HEK293 (cell line): ENCODE data around the gene AP5S1.

ENCODE experiments used
- CTCF ChIA-PET: fragments of 350-600 bp; formaldehyde crosslinking; extraction: SDS; loops from one replicate; lab custom pipeline; 2021; ENCODE audit warnings: antibody characterized with exemption; lab: Yijun Ruan, JAX
- POLR2A ChIA-PET: fragments of 300-600 bp; formaldehyde crosslinking; extraction: SDS; loops from one replicate; lab custom pipeline; 2020; ENCODE audit warnings: antibody characterized with exemption, inconsistent platforms; lab: Yijun Ruan, JAX
- H3K27ac ChIP-seq: fragments of 200-500 bp; sonication (Bioruptor generic); 2 replicates; pipeline ENCODE4 v1.5.1; 2014; ENCODE audit warnings: low read depth, low read length, control low read depth, inconsistent platforms; ENCODE audit errors: extremely low read depth
- H3K36me3 ChIP-seq, 2 experiments: fragments of 200-500 bp in 1 of 2; sonication (Bioruptor generic) in 1 of 2; 1 replicate in 1 of 2; 2 replicates in 1 of 2; pipeline ENCODE4 v1.5.1; 2014 to 2017; ENCODE audit warnings: inconsistent platforms in 2 of 2, low read length in 2 of 2; ENCODE audit not compliant: control insufficient read depth in 2 of 2, insufficient read depth in 1 of 2
- H3K4me1 ChIP-seq: fragments of 200-500 bp; sonication (Bioruptor generic); 2 replicates; pipeline ENCODE4 v1.5.1; 2014; ENCODE audit warnings: mild to moderate bottlenecking, low read length, inconsistent platforms; ENCODE audit not compliant: control insufficient read depth, insufficient read depth
- H3K4me3 ChIP-seq: 2 replicates; pipeline ENCODE4 v1.5.1; 2011; ENCODE audit warnings: low read depth, mild to moderate bottlenecking, control low read depth, low read length, moderate library complexity
- H3K9me3 ChIP-seq: fragments of 200-500 bp; sonication (Bioruptor generic); 2 replicates; pipeline ENCODE4 v1.5.1; 2014; ENCODE audit warnings: low read depth, low read length, inconsistent platforms; ENCODE audit not compliant: control insufficient read depth, insufficient read depth
- BCL11A ChIP-seq: fragments of 450-650 bp; formaldehyde crosslinking; IDR thresholded peaks from 2 replicates; pipeline ENCODE4 v1.5.1; 2016; ENCODE audit warnings: low read depth, missing biosample characterization, missing genetic modification characterization
- HOXA7 ChIP-seq: sonication (generic); formaldehyde crosslinking; IDR thresholded peaks from 2 replicates; pipeline ENCODE4 v1.8.1; 2022; ENCODE audit warnings: missing genetic modification reagents, borderline replicate concordance
- KLF8 ChIP-seq: fragments of 450-650 bp; formaldehyde crosslinking; IDR thresholded peaks from 2 replicates; pipeline ENCODE4 v1.5.1; 2016; ENCODE audit warnings: missing biosample characterization, missing genetic modification characterization
- OSR2 ChIP-seq: fragments of 450-650 bp; formaldehyde crosslinking; IDR thresholded peaks from 2 replicates; pipeline ENCODE4 v1.5.1; 2016; ENCODE audit warnings: missing biosample characterization, missing genetic modification characterization
- SP2 ChIP-seq: fragments of 450-650 bp; formaldehyde crosslinking; IDR thresholded peaks from 2 replicates; pipeline ENCODE4 v1.5.1; 2016; ENCODE audit warnings: missing biosample characterization, missing genetic modification characterization
- ZNF10 ChIP-seq: fragments of 450-650 bp; formaldehyde crosslinking; IDR thresholded peaks from 2 replicates; pipeline ENCODE4 v1.5.1; 2017; ENCODE audit warnings: missing biosample characterization, missing genetic modification characterization
- ZNF157 ChIP-seq: fragments of 450-650 bp; formaldehyde crosslinking; IDR thresholded peaks from 2 replicates; pipeline ENCODE4 v1.5.1; 2016; ENCODE audit warnings: missing biosample characterization, missing genetic modification characterization
- ZNF18 ChIP-seq: fragments of 450-650 bp; formaldehyde crosslinking; IDR thresholded peaks from 2 replicates; pipeline ENCODE4 v1.5.1; 2016; ENCODE audit warnings: missing biosample characterization, missing genetic modification characterization
- ZNF211 ChIP-seq: fragments of 450-650 bp; formaldehyde crosslinking; IDR thresholded peaks from 2 replicates; pipeline ENCODE4 v1.5.1; 2016; ENCODE audit warnings: low read depth, missing biosample characterization, missing genetic modification characterization
- ZNF223 ChIP-seq: fragments of 450-650 bp; formaldehyde crosslinking; IDR thresholded peaks from 2 replicates; pipeline ENCODE4 v1.5.1; 2016; ENCODE audit warnings: missing biosample characterization, missing genetic modification characterization
- ZNF513 ChIP-seq: fragments of 450-650 bp; IDR thresholded peaks from 2 replicates; pipeline ENCODE4 v1.5.1; 2018; ENCODE audit warnings: missing biosample characterization, missing genetic modification characterization
- ZNF549 ChIP-seq: fragments of 450-650 bp; IDR thresholded peaks from 2 replicates; pipeline ENCODE4 v1.5.1; 2018; ENCODE audit warnings: missing biosample characterization, missing genetic modification characterization, mild to moderate bottlenecking, inconsistent platforms, moderate library complexity
- ZNF555 ChIP-seq: fragments of 450-650 bp; formaldehyde crosslinking; conservative IDR thresholded peaks from 2 replicates; pipeline ENCODE4 v1.5.1; 2017; ENCODE audit warnings: missing biosample characterization, mild to moderate bottlenecking, missing genetic modification characterization, inconsistent platforms
- ZNF660 ChIP-seq: fragments of 450-650 bp; IDR thresholded peaks from 2 replicates; pipeline ENCODE4 v1.5.1; 2018; ENCODE audit warnings: missing biosample characterization, mild to moderate bottlenecking, missing genetic modification characterization
- ZNF843 ChIP-seq: fragments of 450-650 bp; formaldehyde crosslinking; IDR thresholded peaks from 2 replicates; pipeline ENCODE4 v1.5.1; 2016; ENCODE audit warnings: missing biosample characterization, missing genetic modification characterization
- ZSCAN23 ChIP-seq: fragments of 450-650 bp; formaldehyde crosslinking; IDR thresholded peaks from 2 replicates; pipeline ENCODE4 v1.5.1; 2016; ENCODE audit warnings: missing biosample characterization, missing genetic modification characterization
- TF ChIP-seq, protein P1 (sequence below): fragments of 450-650 bp; formaldehyde crosslinking; IDR thresholded peaks from 2 replicates; pipeline ENCODE4 v1.5.1; 2016; ENCODE audit warnings: missing biosample characterization, missing genetic modification characterization, borderline replicate concordance
- TF ChIP-seq, protein P2 (sequence below): fragments of 450-650 bp; formaldehyde crosslinking; IDR thresholded peaks from 2 replicates; pipeline ENCODE4 v1.5.0; 2017; ENCODE audit warnings: missing biosample characterization, missing genetic modification characterization, borderline replicate concordance
- TF ChIP-seq, protein P3 (sequence below): fragments of 450-650 bp; formaldehyde crosslinking; IDR thresholded peaks from 2 replicates; pipeline ENCODE4 v1.5.1; 2017; ENCODE audit warnings: missing biosample characterization, missing genetic modification characterization

AP5S1 gene

DNA sequence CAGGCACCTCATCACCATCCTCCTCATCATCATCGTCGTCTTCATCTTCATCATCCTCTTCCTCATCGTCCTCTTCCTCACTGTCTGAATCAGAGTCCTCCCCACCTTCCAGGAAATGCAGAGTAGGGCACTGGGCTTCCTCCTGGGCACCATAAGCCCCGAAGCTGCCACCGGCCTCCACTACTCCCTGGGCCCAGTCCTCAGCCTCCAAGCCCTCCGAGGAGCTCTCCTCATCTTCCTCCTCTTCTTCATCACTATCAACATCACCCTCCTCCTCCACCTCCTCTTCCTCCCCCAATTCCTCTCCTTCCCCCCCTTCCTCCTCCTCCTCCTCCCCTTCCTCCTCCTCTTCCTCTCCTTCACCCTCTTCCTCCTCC is 35.5 kb upstream of the AP5S1 start (continued):
- TF ChIP-seq ZNF843 (tag by site-specific recombination) (no peak), BCL11A (tag by site-specific recombination) (peak; percentile 69), ZSCAN23 (tag by site-specific recombination) (no peak), KLF8 (tag by site-specific recombination) (peak; percentile 31; the same call in 1 of the 2 replicates), ZNF549 (tag by site-specific recombination) (no peak), ZNF555 (no peak), SP2 (no peak), ZNF157 (tag by site-specific recombination) (no peak), ZNF223 (tag by site-specific recombination) (no peak), OSR2 (no peak), ZNF513 (tag by site-specific recombination) (peak; percentile 100), ZNF660 (tag by site-specific recombination) (no peak)
- TF ChIP-seq, protein P1, sequence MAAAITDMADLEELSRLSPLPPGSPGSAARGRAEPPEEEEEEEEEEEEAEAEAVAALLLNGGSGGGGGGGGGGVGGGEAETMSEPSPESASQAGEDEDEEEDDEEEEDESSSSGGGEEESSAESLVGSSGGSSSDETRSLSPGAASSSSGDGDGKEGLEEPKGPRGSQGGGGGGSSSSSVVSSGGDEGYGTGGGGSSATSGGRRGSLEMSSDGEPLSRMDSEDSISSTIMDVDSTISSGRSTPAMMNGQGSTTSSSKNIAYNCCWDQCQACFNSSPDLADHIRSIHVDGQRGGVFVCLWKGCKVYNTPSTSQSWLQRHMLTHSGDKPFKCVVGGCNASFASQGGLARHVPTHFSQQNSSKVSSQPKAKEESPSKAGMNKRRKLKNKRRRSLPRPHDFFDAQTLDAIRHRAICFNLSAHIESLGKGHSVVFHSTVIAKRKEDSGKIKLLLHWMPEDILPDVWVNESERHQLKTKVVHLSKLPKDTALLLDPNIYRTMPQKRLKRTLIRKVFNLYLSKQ (tag by site-specific recombination) = no peak
- TF ChIP-seq, protein P2, sequence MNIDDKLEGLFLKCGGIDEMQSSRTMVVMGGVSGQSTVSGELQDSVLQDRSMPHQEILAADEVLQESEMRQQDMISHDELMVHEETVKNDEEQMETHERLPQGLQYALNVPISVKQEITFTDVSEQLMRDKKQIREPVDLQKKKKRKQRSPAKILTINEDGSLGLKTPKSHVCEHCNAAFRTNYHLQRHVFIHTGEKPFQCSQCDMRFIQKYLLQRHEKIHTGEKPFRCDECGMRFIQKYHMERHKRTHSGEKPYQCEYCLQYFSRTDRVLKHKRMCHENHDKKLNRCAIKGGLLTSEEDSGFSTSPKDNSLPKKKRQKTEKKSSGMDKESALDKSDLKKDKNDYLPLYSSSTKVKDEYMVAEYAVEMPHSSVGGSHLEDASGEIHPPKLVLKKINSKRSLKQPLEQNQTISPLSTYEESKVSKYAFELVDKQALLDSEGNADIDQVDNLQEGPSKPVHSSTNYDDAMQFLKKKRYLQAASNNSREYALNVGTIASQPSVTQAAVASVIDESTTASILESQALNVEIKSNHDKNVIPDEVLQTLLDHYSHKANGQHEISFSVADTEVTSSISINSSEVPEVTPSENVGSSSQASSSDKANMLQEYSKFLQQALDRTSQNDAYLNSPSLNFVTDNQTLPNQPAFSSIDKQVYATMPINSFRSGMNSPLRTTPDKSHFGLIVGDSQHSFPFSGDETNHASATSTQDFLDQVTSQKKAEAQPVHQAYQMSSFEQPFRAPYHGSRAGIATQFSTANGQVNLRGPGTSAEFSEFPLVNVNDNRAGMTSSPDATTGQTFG (tag by site-specific recombination) = no peak
- TF ChIP-seq, protein P3, sequence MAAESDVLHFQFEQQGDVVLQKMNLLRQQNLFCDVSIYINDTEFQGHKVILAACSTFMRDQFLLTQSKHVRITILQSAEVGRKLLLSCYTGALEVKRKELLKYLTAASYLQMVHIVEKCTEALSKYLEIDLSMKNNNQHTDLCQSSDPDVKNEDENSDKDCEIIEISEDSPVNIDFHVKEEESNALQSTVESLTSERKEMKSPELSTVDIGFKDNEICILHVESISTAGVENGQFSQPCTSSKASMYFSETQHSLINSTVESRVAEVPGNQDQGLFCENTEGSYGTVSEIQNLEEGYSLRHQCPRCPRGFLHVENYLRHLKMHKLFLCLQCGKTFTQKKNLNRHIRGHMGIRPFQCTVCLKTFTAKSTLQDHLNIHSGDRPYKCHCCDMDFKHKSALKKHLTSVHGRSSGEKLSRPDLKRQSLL (tag by site-specific recombination) = no peak

- Histone ChIP-seq H3K36me3 (peaks cover 0 to 21% of the 10 kb centered on the region in 2 experiments; a peak in 2 of 3 replicates), H3K4me3 (peak overlapping the region; percentile 49), H3K4me1 (peaks cover 17% of the 10 kb centered on the region; the same call in 1 of the 2 replicates), H3K27ac (peak overlapping the region; percentile 76; the same call in 1 of the 2 replicates), H3K9me3 (no peaks in the 10 kb centered on the region)
- TF ChIP-seq HOXA7 (CRISPR knock-in tag) (peak; percentile 45; the same call in 1 of the 2 replicates), ZNF10 (tag by site-specific recombination) (peak; percentile 15; the same call in 1 of the 2 replicates), ZNF211 (tag by site-specific recombination) (no peak), ZNF18 (tag by site-specific recombination) (no peak)
- CTCF ChIA-PET = interaction anchor here (0.9 to 10.3 kb wide), 6 partner anchors 11 to 69 kb away, joined by 3 to 142 read pairs (median 5); partner anchors contain the start of gene AP5S1
- POLR2A ChIA-PET = interaction anchor here (1.7 to 3.9 kb wide), 3 partner anchors 10 to 34 kb away, joined by 6 to 30 read pairs (median 19); partner anchors contain the start of genes AP5S1 and CDC25B
Observed at GRCh38 chr20:3785240-3786125, 34.9 kb upstream of the AP5S1 start.
